ENCODE results near the gene S100A3.

GRCh38 chr1:153543736-153544135 is 5.3 kb downstream of the S100A3 start:
- TF ChIP-seq POLR2AphosphoS5 (IDR thresholded peaks at IDR 0.05; ENCODE audit: borderline replicate concordance, low read depth, low read length) (no peak), EZH2 (IDR thresholded peaks at IDR 0.05) (no peak)
